ENCODE results near the gene AVPR2. TPM values are rescaled to one million over a fixed set of nuclear protein-coding genes. Genes with fewer than 3 reads are reported as not detected.

The AVPR2 gene
- polyA plus RNA-seq, 1 donor from 2014 or later: not detected

- Mint-ChIP-seq H3K9me3 (no peaks in the 10 kb centered on the region), H3K27me3 (peaks cover 1% of the 10 kb centered on the region), H3K27ac (peak overlapping the region in 2 of 3 donors; percentile 23 to 35), H3K36me3 (peaks cover 2% of the 10 kb centered on the region), H3K4me1 (peaks cover 7 to 13% (median 10%) of the 10 kb centered on the region in 3 donors), H3K4me3 (peak overlapping the region in 1 of 4 donors; percentile 22)
These were observed 44.7 kb downstream of the AVPR2 start for GRCh38 chrX:153948847-153949805.

DNA sequence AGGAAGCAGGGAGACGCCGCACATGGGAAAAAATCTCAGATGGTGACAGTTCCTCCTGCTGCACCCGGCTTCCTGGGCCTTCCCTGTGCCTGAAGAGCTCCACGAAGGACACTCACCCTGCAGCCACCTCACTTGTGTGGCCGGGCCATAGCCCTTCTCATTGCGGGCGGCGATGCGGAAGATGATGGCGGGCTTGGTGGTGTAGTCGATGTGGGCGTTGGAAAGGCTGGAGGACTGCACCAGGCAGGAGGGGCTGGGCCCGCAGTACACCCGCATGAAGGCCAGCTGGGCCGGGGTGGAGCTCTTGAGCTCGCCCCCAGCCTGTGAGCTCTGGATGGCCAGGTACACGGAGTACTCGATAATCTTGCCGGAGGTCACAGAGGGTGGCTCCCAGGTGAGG is 45.7 kb downstream of the AVPR2 start:
- Mint-ChIP-seq H3K4me3 (no peak overlapping the region), H3K4me1 (peaks cover 7 to 11% (median 10%) of the 10 kb centered on the region in 3 donors), H3K36me3 (peaks cover 4% of the 10 kb centered on the region), H3K27ac (no peak overlapping the region), H3K9me3 (no peaks in the 10 kb centered on the region), H3K27me3 (no peaks in the 10 kb centered on the region)

GRCh38 chrX:153951683-153952372 is 47.4 kb downstream of the AVPR2 start:
- Mint-ChIP-seq H3K27ac (peak overlapping the region in 1 of 3 donors; percentile 43), H3K36me3 (peaks cover 4% of the 10 kb centered on the region), H3K4me3 (no peak overlapping the region), H3K27me3 (no peaks in the 10 kb centered on the region), H3K4me1 (peaks cover 7 to 10% (median 7%) of the 10 kb centered on the region in 3 donors), H3K9me3 (no peaks in the 10 kb centered on the region)

DNA sequence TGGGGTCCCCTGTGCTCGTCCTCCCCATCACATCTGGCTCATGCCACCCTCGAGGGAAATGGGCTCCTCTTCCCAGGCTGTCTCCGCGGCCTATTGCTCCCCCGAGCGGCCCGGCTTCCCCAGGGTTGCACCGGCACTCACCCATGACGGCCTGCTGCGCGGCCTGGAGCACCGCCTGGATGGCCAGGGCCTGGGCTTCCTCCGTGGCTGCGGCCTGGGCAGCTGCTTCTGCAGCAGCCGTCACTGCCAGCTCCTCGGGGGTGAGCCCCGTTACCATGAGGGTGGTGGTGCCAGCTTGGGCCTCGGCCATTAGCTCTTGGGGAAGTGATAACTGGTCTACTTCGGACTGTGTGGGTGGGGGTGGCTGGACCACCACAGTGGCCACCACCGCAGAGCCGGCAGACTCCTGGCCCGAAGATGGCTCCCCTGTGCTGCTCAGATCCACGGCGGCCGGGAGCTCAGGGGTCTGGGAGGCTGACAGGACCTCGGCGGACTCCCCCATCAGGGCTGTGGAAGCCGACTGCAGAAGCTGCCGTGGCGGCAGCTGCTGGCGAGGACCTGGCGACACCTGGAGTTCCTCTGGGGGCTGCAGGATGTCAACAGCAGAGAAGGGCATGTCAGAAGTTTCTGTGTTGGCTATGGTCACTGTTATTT is 48.0 kb downstream of the AVPR2 start:
- H3K27ac Mint-ChIP-seq: peak overlapping the region in 1 of 3 donors; percentile 45
- H3K9me3 Mint-ChIP-seq: no peaks in the 10 kb centered on the region
- H3K36me3 Mint-ChIP-seq: peaks cover 3% of the 10 kb centered on the region
- peak overlapping the region in 1 of 4 donors; percentile 37 for H3K4me3 Mint-ChIP-seq
- peaks cover 4 to 6% (median 4%) of the 10 kb centered on the region in 3 donors for H3K4me1 Mint-ChIP-seq
- H3K27me3 Mint-ChIP-seq: no peaks in the 10 kb centered on the region

GRCh38 chrX:153953342-153953830 is 48.9 kb downstream of the AVPR2 start:
- H3K9me3 Mint-ChIP-seq: no peaks in the 10 kb centered on the region
- peak overlapping the region in 1 of 4 donors; percentile 14 for H3K4me3 Mint-ChIP-seq
- H3K27me3 Mint-ChIP-seq: no peaks in the 10 kb centered on the region
- H3K4me1 Mint-ChIP-seq: peaks cover 3 to 4% (median 3%) of the 10 kb centered on the region in 3 donors
- H3K36me3 Mint-ChIP-seq: peaks cover 5% of the 10 kb centered on the region
- H3K27ac Mint-ChIP-seq: peak overlapping the region; percentile 13 to 76 (median 45)

GRCh38 chrX:153953892-153954557 is 49.6 kb downstream of the AVPR2 start:
- H3K27me3 Mint-ChIP-seq: no peaks in the 10 kb centered on the region
- H3K27ac Mint-ChIP-seq: peak overlapping the region in 1 of 3 donors; percentile 31
- H3K4me1 Mint-ChIP-seq: peaks cover 3 to 4% (median 3%) of the 10 kb centered on the region in 3 donors
- H3K36me3 Mint-ChIP-seq: peaks cover 5% of the 10 kb centered on the region
- peak overlapping the region in 1 of 4 donors; percentile 9 for H3K4me3 Mint-ChIP-seq
- H3K9me3 Mint-ChIP-seq: no peaks in the 10 kb centered on the region

GRCh38 chrX:153954558-153955227 is 50.2 kb downstream of the AVPR2 start:
- H3K9me3 Mint-ChIP-seq: no peaks in the 10 kb centered on the region
- H3K27ac Mint-ChIP-seq: peak overlapping the region in 1 of 3 donors; percentile 31
- H3K27me3 Mint-ChIP-seq: no peaks in the 10 kb centered on the region
- H3K36me3 Mint-ChIP-seq: peaks cover 5% of the 10 kb centered on the region
- peaks cover 3 to 4% (median 3%) of the 10 kb centered on the region in 3 donors for H3K4me1 Mint-ChIP-seq
- H3K4me3 Mint-ChIP-seq: peak overlapping the region in 1 of 4 donors; percentile 9

DNA sequence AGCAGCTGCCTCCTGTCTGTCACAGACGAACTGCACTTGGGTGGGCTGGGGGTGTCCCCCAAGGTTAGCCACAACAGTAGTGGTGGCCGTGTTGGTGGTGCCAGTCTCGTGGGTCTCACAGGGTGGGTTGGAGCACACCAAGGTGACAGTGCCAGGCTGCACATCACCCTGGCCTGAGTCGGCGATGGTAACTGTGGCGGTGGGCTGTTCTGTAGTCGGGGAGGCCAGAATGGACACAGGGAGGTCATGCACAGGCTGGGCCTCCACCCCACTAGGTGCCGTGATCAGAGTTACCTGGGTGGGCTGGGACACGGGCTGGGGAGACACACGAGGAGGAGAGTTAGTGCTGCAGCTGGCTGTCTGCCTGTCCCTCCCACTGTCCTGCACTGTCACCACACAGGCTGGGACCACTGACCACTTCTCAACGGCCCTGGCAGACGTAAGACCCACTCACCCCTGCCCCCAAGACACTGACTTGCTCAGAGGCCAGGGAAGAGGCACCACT is 50.8 kb downstream of the AVPR2 start:
- peak overlapping the region in 2 of 3 donors; percentile 10 to 47 for H3K27ac Mint-ChIP-seq
- H3K36me3 Mint-ChIP-seq: peaks cover 5% of the 10 kb centered on the region
- no peaks in the 10 kb centered on the region for H3K27me3 Mint-ChIP-seq
- peaks cover 3 to 4% (median 3%) of the 10 kb centered on the region in 3 donors for H3K4me1 Mint-ChIP-seq
- H3K9me3 Mint-ChIP-seq: no peaks in the 10 kb centered on the region
- H3K4me3 Mint-ChIP-seq: no peak overlapping the region

GRCh38 chrX:153956044-153956907 is 51.8 kb downstream of the AVPR2 start:
- Mint-ChIP-seq H3K9me3 (no peaks in the 10 kb centered on the region), H3K4me3 (no peak overlapping the region), H3K27ac (peak overlapping the region in 2 of 3 donors; percentile 47 to 51), H3K27me3 (no peaks in the 10 kb centered on the region), H3K4me1 (peaks cover 3 to 4% (median 3%) of the 10 kb centered on the region in 3 donors), H3K36me3 (peaks cover 5% of the 10 kb centered on the region)

Other genes with a start within 250 kb of the AVPR2 start
- not detected for gene PNCK, start 230.9 kb upstream of the AVPR2 start, polyA plus RNA-seq
- gene SLC6A8, start 216.7 kb upstream of the AVPR2 start, polyA plus RNA-seq: 0.08 TPM
- 254 TPM for gene BCAP31, start 180.3 kb upstream of the AVPR2 start, polyA plus RNA-seq
- gene ABCD1, start 179.8 kb upstream of the AVPR2 start, polyA plus RNA-seq: 3.6 TPM
- not detected for gene PLXNB3, start 140.4 kb upstream of the AVPR2 start, polyA plus RNA-seq
- gene SRPK3, start 123.6 kb upstream of the AVPR2 start, polyA plus RNA-seq: not detected
- 104 TPM for gene IDH3G, start 110.3 kb upstream of the AVPR2 start, polyA plus RNA-seq
- gene SSR4, start 110.0 kb upstream of the AVPR2 start, polyA plus RNA-seq: 395 TPM
- 0.15 TPM for gene PDZD4, start 74.1 kb upstream of the AVPR2 start, polyA plus RNA-seq
- gene L1CAM, start 18.5 kb upstream of the AVPR2 start, polyA plus RNA-seq: 1.8 TPM
- gene ARHGAP4, start 21.6 kb downstream of the AVPR2 start, polyA plus RNA-seq: 123 TPM
- 91.4 TPM for gene NAA10, start 30.4 kb downstream of the AVPR2 start, polyA plus RNA-seq
- gene RENBP, start 40.0 kb downstream of the AVPR2 start, polyA plus RNA-seq: 1.2 TPM
- gene HCFC1, start 67.1 kb downstream of the AVPR2 start, polyA plus RNA-seq: 12.2 TPM
- gene TMEM187, start 68.1 kb downstream of the AVPR2 start, polyA plus RNA-seq: 7.1 TPM
- 110 TPM for gene IRAK1, start 115.2 kb downstream of the AVPR2 start, polyA plus RNA-seq
- 20.0 TPM for gene MECP2, start 193.0 kb downstream of the AVPR2 start, polyA plus RNA-seq
- gene OPN1LW, start 239.6 kb downstream of the AVPR2 start, polyA plus RNA-seq: not detected